SU-DHL-6 (cell line): Measurements from ENCODE around the gene TBC1D20.

Source experiments
- EZH2phosphoT487 ChIP-seq: fragments of 200-600 bp; sonication (generic), shearing (Covaris generic); conservative IDR thresholded peaks from 2 replicates; pipeline ENCODE4 v1.6.1; 2018; ENCODE audit warnings: mild to moderate bottlenecking, antibody characterized with exemption, low read length, moderate library complexity, mixed read lengths
- TF ChIP-seq, protein P1 (sequence below): fragments of 200-600 bp; sonication (generic); IDR thresholded peaks from one replicate; pipeline ENCODE4 v1.5.1; 2017; ENCODE audit warnings: antibody characterized with exemption, mild to moderate bottlenecking, low read length, moderate library complexity; ENCODE audit not compliant: insufficient read depth, poor library complexity, severe bottlenecking

DNA sequence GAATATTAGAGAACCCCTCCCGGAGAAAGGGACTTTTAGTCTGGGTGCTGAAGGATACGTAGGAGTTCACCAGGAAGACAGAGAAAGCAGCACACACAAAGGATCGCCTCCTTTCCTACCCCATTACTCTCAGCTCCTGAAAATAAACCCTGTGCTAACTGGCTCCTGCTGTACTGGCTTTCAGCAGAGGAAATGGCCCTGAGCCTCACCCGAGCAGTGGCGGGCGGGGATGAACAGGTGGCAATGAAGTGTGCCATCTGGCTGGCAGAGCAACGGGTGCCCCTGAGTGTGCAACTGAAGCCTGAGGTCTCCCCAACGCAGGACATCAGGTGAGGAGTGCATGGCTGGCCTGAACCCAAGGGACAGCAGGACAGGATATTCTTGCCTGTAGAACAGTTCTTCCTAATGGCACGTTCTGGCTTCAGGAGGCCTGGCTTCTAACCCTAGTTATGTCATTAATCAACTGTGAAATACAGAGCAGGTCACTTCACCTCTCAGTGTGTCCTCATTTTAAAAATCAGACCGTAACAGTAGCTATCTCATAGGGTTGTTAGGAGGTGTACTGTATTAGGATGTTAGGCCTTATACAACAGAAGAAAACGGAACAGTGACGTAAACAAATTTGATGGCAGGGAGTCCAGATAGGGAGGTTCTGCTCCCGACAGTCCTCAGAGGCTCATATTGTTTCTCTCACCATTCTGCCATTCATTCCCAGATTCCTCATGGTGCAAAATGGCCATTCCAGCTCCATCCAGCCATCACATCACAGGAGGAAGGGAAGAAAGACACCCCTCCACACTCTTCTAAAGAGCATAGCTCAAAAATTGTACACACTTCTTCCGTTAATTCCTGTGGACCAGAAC, 52.4 kb downstream of the TBC1D20 start:
- TF ChIP-seq, protein P1, sequence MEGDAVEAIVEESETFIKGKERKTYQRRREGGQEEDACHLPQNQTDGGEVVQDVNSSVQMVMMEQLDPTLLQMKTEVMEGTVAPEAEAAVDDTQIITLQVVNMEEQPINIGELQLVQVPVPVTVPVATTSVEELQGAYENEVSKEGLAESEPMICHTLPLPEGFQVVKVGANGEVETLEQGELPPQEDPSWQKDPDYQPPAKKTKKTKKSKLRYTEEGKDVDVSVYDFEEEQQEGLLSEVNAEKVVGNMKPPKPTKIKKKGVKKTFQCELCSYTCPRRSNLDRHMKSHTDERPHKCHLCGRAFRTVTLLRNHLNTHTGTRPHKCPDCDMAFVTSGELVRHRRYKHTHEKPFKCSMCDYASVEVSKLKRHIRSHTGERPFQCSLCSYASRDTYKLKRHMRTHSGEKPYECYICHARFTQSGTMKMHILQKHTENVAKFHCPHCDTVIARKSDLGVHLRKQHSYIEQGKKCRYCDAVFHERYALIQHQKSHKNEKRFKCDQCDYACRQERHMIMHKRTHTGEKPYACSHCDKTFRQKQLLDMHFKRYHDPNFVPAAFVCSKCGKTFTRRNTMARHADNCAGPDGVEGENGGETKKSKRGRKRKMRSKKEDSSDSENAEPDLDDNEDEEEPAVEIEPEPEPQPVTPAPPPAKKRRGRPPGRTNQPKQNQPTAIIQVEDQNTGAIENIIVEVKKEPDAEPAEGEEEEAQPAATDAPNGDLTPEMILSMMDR, result no peak
- TF ChIP-seq EZH2phosphoT487, result no peak
